HepG2 (cell line): ENCODE measurements around the gene RNF11. TPM values are rescaled to one million over a fixed set of nuclear protein-coding genes. Genes with fewer than 3 reads are reported as not detected.

ENCODE experiments used
- ATAC-seq: fragments of 200-7000 bp; cut with Tn5 transposase; 3 replicates; pipeline ENCODE4 v1.9.1; 2020; ENCODE audit warnings: mild to moderate bottlenecking, moderate library complexity
- BruUV-seq: library from RNA; stranded (reverse); fragments of 400-500 nt; replicated peaks from 2 replicates; lab custom pipeline; 2021; lab: Mats Ljungman, UMichigan
- CTCF ChIA-PET: fragments of 300-600 bp; formaldehyde crosslinking; extraction: SDS; loops from one replicate; lab custom pipeline; 2021; ENCODE audit warnings: low total read pairs, inconsistent platforms, low intra/inter-chr PET ratio; lab: Yijun Ruan, JAX
- POLR2A ChIA-PET: fragments of 350-600 bp; sonication (Branson Sonifier 250); formaldehyde crosslinking; loops from one replicate; lab custom pipeline; 2020; ENCODE audit warnings: antibody characterized with exemption, inconsistent platforms; lab: Yijun Ruan, JAX
- DNase-seq: peaks from one replicate; pipeline ENCODE4 v3.0.0-alpha.2; 2015; ENCODE audit warnings: low spot score
- FAIRE-seq: peaks from 3 replicates; lab custom pipeline; 2011; peaks lifted over from hg19 to GRCh38; lab: Jason Lieb, UNC
- H2AFZ ChIP-seq: one replicate; pipeline ENCODE4 v1.6.1; 2011; ENCODE audit warnings: low read length, inconsistent platforms
- H3K27ac ChIP-seq: fragments of 300-600 bp; 3 replicates; pipeline ENCODE4 v1.8.0; 2011; ENCODE audit warnings: mixed run types, mild to moderate bottlenecking, mixed read lengths, low read length, inconsistent platforms; ENCODE audit not compliant: insufficient read depth; ENCODE audit errors: extremely low read length
- H3K27me3 ChIP-seq, 2 experiments: fragments of 200-600 bp in 1 of 2; 2 replicates in 1 of 2; 3 replicates in 1 of 2; pipeline versions ENCODE4 v1.6.0 to v1.8.0; 2011; ENCODE audit warnings: low read length in 2 of 2, mild to moderate bottlenecking in 2 of 2, moderate library complexity in 2 of 2, inconsistent platforms in 1 of 2; ENCODE audit not compliant: insufficient read depth in 2 of 2, control insufficient read depth in 1 of 2
- H3K36me3 ChIP-seq, 2 experiments: fragments of 200-600 bp in 1 of 2; replicated peaks in 1 of 2; 2 replicates in 1 of 2; 3 replicates in 1 of 2; pipeline versions ENCODE4 v1.5.1 to v1.8.0; 2011; ENCODE audit warnings: low read length in 2 of 2, inconsistent platforms in 1 of 2; ENCODE audit not compliant: insufficient read depth in 2 of 2, control insufficient read depth in 1 of 2
- H3K4me1 ChIP-seq: 2 replicates; pipeline ENCODE4 v1.5.1; 2012; ENCODE audit warnings: low read length, inconsistent platforms; ENCODE audit not compliant: insufficient read depth
- H3K4me2 ChIP-seq: 2 replicates; pipeline ENCODE4 v1.6.0; 2011; ENCODE audit warnings: low read depth, low read length, inconsistent platforms
- H3K4me3 ChIP-seq, 3 experiments: fragments of 200-600 bp in 1 of 3; sonication (generic), shearing (Covaris generic) in 1 of 3; replicated peaks in 1 of 3; 2 replicates each; pipeline ENCODE4 v1.5.1; 2011 to 2016; ENCODE audit warnings: low read length in 3 of 3, inconsistent platforms in 2 of 3, low read depth in 2 of 3, mild to moderate bottlenecking in 2 of 3, control low read depth in 1 of 3, mixed read lengths in 1 of 3; ENCODE audit not compliant: insufficient read depth in 1 of 3
- H3K79me2 ChIP-seq: one replicate; pipeline ENCODE4 v1.6.1; 2011; ENCODE audit warnings: low read length, inconsistent platforms; ENCODE audit not compliant: insufficient read depth
- H3K9ac ChIP-seq: 2 replicates; pipeline ENCODE4 v1.6.0; 2011; ENCODE audit warnings: mild to moderate bottlenecking, low read depth, low read length, inconsistent platforms; ENCODE audit not compliant: insufficient read depth
- H3K9me3 ChIP-seq: 2 replicates; pipeline ENCODE4 v1.5.1; 2012; ENCODE audit warnings: mild to moderate bottlenecking, low read length
- H4K20me1 ChIP-seq: 2 replicates; pipeline ENCODE4 v1.6.0; 2011; ENCODE audit warnings: inconsistent platforms, mild to moderate bottlenecking, low read length, moderate library complexity; ENCODE audit not compliant: insufficient read depth
- ARNT2 ChIP-seq: sonication (generic); formaldehyde crosslinking; IDR thresholded peaks from 2 replicates; pipeline ENCODE4 v1.8.0; 2022; ENCODE audit warnings: mild to moderate bottlenecking, low read depth, missing genetic modification reagents, moderate library complexity
- JUNB ChIP-seq: sonication (generic); formaldehyde crosslinking; IDR thresholded peaks from 2 replicates; pipeline ENCODE4 v1.8.0; 2022; ENCODE audit warnings: missing genetic modification reagents, mild to moderate bottlenecking, borderline replicate concordance
- NKX3-1 ChIP-seq: sonication (generic); formaldehyde crosslinking; IDR thresholded peaks from 2 replicates; pipeline ENCODE4 v1.5.0; 2020; ENCODE audit warnings: missing genetic modification reagents
- RFXAP ChIP-seq: sonication (generic); formaldehyde crosslinking; IDR thresholded peaks from 2 replicates; pipeline ENCODE4 v1.4.0; 2020; ENCODE audit warnings: missing genetic modification reagents, borderline replicate concordance
- SNAI1 ChIP-seq: sonication (generic); formaldehyde crosslinking; IDR thresholded peaks from 2 replicates; pipeline ENCODE4 v1.5.0; 2020; ENCODE audit warnings: mild to moderate bottlenecking, missing genetic modification reagents, borderline replicate concordance
- SP1 ChIP-seq, 2 experiments: fragments of 450-650 bp in 1 of 2; sonication (generic) in 1 of 2; formaldehyde crosslinking in 1 of 2; IDR thresholded peaks; 2 replicates each; pipeline versions ENCODE4 v1.4.0 to v1.6.1; 2016 to 2020; ENCODE audit warnings: missing genetic modification reagents in 1 of 2
- SP2 ChIP-seq: sonication (generic); formaldehyde crosslinking; IDR thresholded peaks from 2 replicates; pipeline ENCODE4 v1.5.1; 2020; ENCODE audit warnings: mild to moderate bottlenecking, missing genetic modification reagents
- ZNF12 ChIP-seq: sonication (generic); formaldehyde crosslinking; IDR thresholded peaks from 2 replicates; pipeline ENCODE4 v1.5.0; 2020; ENCODE audit warnings: missing genetic modification reagents
- ZNF17 ChIP-seq: sonication (generic); formaldehyde crosslinking; IDR thresholded peaks from 2 replicates; pipeline ENCODE4 v1.5.0; 2020; ENCODE audit warnings: mild to moderate bottlenecking, missing genetic modification reagents
- ZNF225 ChIP-seq: sonication (generic); formaldehyde crosslinking; IDR thresholded peaks from 2 replicates; pipeline ENCODE4 v1.4.0; 2020; ENCODE audit warnings: mild to moderate bottlenecking, missing genetic modification reagents
- ZNF282 ChIP-seq: fragments of 450-650 bp; IDR thresholded peaks from 2 replicates; pipeline ENCODE4 v1.6.1; 2018; ENCODE audit not compliant: partially characterized antibody
- in situ Hi-C: cut with HindIII; loops from 2 replicates; pipeline ENCODE4 v1.10.0; 2017; ENCODE audit warnings: low pct_unique_long_range_greater_than_20kb; ENCODE audit not compliant: extremely low pct_ligation_motif_present
- intact Hi-C: fragments of 100-400 bp; cut with micrococcal nuclease; formaldehyde crosslinking; loops from one replicate; pipeline ENCODE4 v1.10.0; 2022; ENCODE audit not compliant: unreplicated experiment
- polyA plus RNA-seq, 8 experiments: library from polyadenylated mRNA; depleted of rRNA in 3 of 8; stranded (reverse) in 7 of 8; unstranded in 1 of 8; fragments of >200 nt; fragmentation: Illumina TruSeq in 4 of 8; extraction: Trizol in 4 of 8; gene quantifications; 2 replicates each; pipeline versions ENCODE4 v1.2.1 to v1.2.3, GENCODE V29; 2011 to 2016; ENCODE audit warnings: low read depth in 4 of 8, missing spikeins in 1 of 8, mixed read lengths in 1 of 8; ENCODE audit not compliant: insufficient read depth in 1 of 8
- total RNA-seq, 5 experiments: library from RNA; depleted of rRNA; stranded (reverse); fragments of >200 nt; fragmentation: Illumina TruSeq; extraction: Trizol; gene quantifications; 2 replicates each; pipeline ENCODE4 v1.2.3, GENCODE V29; 2016; ENCODE audit warnings: low read depth in 1 of 5
- TF ChIP-seq, protein P1 (sequence below): IDR thresholded peaks from 2 replicates; pipeline ENCODE4 v1.6.1; 2016; ENCODE audit warnings: missing genetic modification reagents, missing compliant biosample characterization
- TF ChIP-seq, protein P2 (sequence below): sonication (generic); formaldehyde crosslinking; IDR thresholded peaks from 2 replicates; pipeline ENCODE4 v1.4.0; 2020; ENCODE audit warnings: mild to moderate bottlenecking, missing genetic modification reagents
- TF ChIP-seq, protein P3 (sequence below): sonication (generic); formaldehyde crosslinking; IDR thresholded peaks from 2 replicates; pipeline ENCODE4 v1.8.1; 2023; ENCODE audit warnings: mild to moderate bottlenecking, inconsistent platforms, moderate library complexity, missing genetic modification reagents, borderline replicate concordance

Gene RNF11
- total and polyA plus RNA-seq, 2 of the 13 experiments (the other 11 are each of a cell fraction or from before 2014, with no cell fraction given): 41.2 to 48.8 TPM

- ATAC-seq (no peak), DNase-seq (no peak), FAIRE-seq (no peak)
- Histone ChIP-seq H3K27me3 (no peaks in the 10 kb centered on the region), H3K4me1 (no peaks in the 10 kb centered on the region), H3K4me2 (no peak overlapping the region), H3K27ac (no peak overlapping the region), H3K36me3 (peaks cover 5 to 24% of the 10 kb centered on the region in 2 experiments), H3K9ac (no peak overlapping the region), H3K4me3 (no peak overlapping the region), H4K20me1 (peaks cover 9% of the 10 kb centered on the region; the same call in 1 of the 2 replicates), H3K79me2 (peaks cover 11% of the 10 kb centered on the region), H2AFZ (no peak overlapping the region), H3K9me3 (no peaks in the 10 kb centered on the region)
- in situ Hi-C loops: no loop called here
- no TSS peak for BruUV-seq
- TF ChIP-seq NKX3-1 (CRISPR knock-in tag) (no peak), ZNF12 (CRISPR knock-in tag) (no peak), SP2 (CRISPR knock-in tag) (no peak), ARNT2 (CRISPR knock-in tag) (no peak), SP1 (IDR thresholded peaks at IDR 0.05) (no peak), SP1 (CRISPR knock-in tag; IDR thresholded peaks at IDR 0.05) (no peak), ZNF282 (no peak), JUNB (no peak), ZNF225 (CRISPR knock-in tag) (no peak), ZNF17 (CRISPR knock-in tag) (no peak), SNAI1 (no peak), RFXAP (CRISPR knock-in tag) (no peak)
- TF ChIP-seq, protein P1, sequence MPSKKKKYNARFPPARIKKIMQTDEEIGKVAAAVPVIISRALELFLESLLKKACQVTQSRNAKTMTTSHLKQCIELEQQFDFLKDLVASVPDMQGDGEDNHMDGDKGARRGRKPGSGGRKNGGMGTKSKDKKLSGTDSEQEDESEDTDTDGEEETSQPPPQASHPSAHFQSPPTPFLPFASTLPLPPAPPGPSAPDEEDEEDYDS (CRISPR knock-in tag): no peak
- TF ChIP-seq, protein P2, sequence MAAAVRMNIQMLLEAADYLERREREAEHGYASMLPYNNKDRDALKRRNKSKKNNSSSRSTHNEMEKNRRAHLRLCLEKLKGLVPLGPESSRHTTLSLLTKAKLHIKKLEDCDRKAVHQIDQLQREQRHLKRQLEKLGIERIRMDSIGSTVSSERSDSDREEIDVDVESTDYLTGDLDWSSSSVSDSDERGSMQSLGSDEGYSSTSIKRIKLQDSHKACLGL (CRISPR knock-in tag): no peak
- TF ChIP-seq, protein P3, sequence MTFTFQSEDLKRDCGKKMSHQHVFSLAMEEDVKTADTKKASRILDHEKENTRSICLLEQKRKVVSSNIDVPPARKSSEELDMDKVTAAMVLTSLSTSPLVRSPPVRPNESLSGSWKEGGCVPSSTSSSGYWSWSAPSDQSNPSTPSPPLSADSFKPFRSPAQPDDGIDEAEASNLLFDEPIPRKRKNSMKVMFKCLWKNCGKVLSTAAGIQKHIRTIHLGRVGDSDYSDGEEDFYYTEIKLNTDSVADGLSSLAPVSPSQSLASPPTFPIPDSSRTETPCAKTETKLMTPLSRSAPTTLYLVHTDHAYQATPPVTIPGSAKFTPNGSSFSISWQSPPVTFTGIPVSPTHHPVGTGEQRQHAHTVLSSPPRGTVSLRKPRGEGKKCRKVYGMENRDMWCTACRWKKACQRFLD (CRISPR knock-in tag): no peak
- intact Hi-C loops: no loop called here
- POLR2A ChIA-PET: no interaction called here
- CTCF ChIA-PET: no interaction called here
Measured at GRCh38 chr1:51270751-51271150, 34.7 kb downstream of the RNF11 start.
